Ovary (tissue), 9 donors: ENCODE measurements around the gene CAPN6. TPM values are rescaled to one million over a fixed set of nuclear protein-coding genes. Genes with fewer than 3 reads are reported as not detected.

ENCODE experiments used
- DNase-seq, 5 donors: peaks; one replicate each; pipeline ENCODE4 v3.0.0-alpha.2; 2019 to 2020
- H3K27ac ChIP-seq, 2 donors: fragments of 200-600 bp; one replicate each; pipeline versions ENCODE4 v1.5.1 to v1.8.0; 2019 to 2022
- H3K27me3 ChIP-seq: fragments of 200-600 bp; one replicate; pipeline ENCODE4 v1.8.0; 2022
- H3K36me3 ChIP-seq: fragments of 200-600 bp; sonication (generic); one replicate; pipeline ENCODE4 v1.5.1; 2019
- H3K4me1 ChIP-seq: one replicate; pipeline ENCODE4 v1.8.1; 2013; ENCODE audit warnings: mild to moderate bottlenecking, moderate library complexity; ENCODE audit not compliant: insufficient read depth
- H3K4me3 ChIP-seq: fragments of 200-600 bp; sonication (generic); one replicate; pipeline ENCODE4 v1.5.1; 2017
- H3K9me3 ChIP-seq, 2 donors: fragments of 200-600 bp in 1 of 2; sonication (generic) in 1 of 2; one replicate each; pipeline versions ENCODE4 v1.5.1 to v1.8.1; 2013 to 2019; ENCODE audit warnings: mild to moderate bottlenecking in 1 of 2, moderate library complexity in 1 of 2
- EP300 ChIP-seq: sonication (generic); formaldehyde crosslinking; IDR thresholded peaks from one replicate; pipeline ENCODE4 v1.6.1; 2017; ENCODE audit warnings: antibody characterized with exemption
- POLR2A ChIP-seq: fragments of 450-650 bp; IDR thresholded peaks from one replicate; pipeline ENCODE4 v1.6.1; 2017; ENCODE audit warnings: antibody characterized with exemption, mild to moderate bottlenecking, moderate library complexity
- WGBS, 3 donors: extraction: QIAGEN DNeasy Blood & Tissue Kit in 1 of 3; methylation state at CpG; one replicate each; pipeline versions ENCODE4 v1.1.5 to v1.1.7; 2013 to 2017; 5-methylcytosine and 5-hydroxymethylcytosine counted together
- intact Hi-C, 4 donors: fragments of 100-400 bp; cut with DNase I; formaldehyde crosslinking; loops; one replicate each; pipeline versions ENCODE4 v1.11.0 to v1.15.1; 2022 to 2023
- polyA plus RNA-seq, 2 donors: library from polyadenylated mRNA; stranded (reverse); fragments of 200-250 nt in 1 of 2; fragments of 350-450 nt in 1 of 2; fragmentation: Illumina TruSeq in 1 of 2; extraction: RNeasy Lipid Tissue Mini Kit (QIAGEN cat#74804) in 1 of 2; gene quantifications; one replicate each; pipeline ENCODE4 v1.2.3, GENCODE V29; 2013 to 2014
- total RNA-seq, 7 donors: library from RNA; depleted of rRNA in 2 of 7; stranded (reverse); fragments of >200 nt in 2 of 7; fragmentation: NEBNext Ultra II Directional in 3 of 7; extraction: Animal tissue kit (Norgen Biotek cat#: 25700) in 3 of 7; gene quantifications; one replicate each; pipeline versions ENCODE4 v1.1.0 to v1.2.4, GENCODE V29; 2016 to 2023
- TF ChIP-seq, protein P1 (sequence below), 3 donors: fragments of 450-650 bp in 2 of 3; fragments of 200-600 bp in 1 of 3; IDR thresholded peaks; one replicate each; pipeline versions ENCODE4 v1.5.1 to v1.8.0; 2016 to 2022; ENCODE audit warnings: antibody characterized with exemption in 3 of 3, mild to moderate bottlenecking in 1 of 3
- donor health status: DM: no; HTN: no; CAD: no; lungs with moderate emphysema.
- donor health status: DM: no; HTN: no; CAD: no.
- donor health status: Bipolar disorder and iron deficiency.
- donor health status: DM: yes; HTN: yes; CAD: no.
- donor health status: DM: no; HTN: no; CAD: no.
- donor health status: DM: yes; HTN: yes; CAD: no.

The CAPN6 gene
- total and polyA plus RNA-seq, 9 donors: 1.4 to 13.5 (median 2.1) TPM

DNA sequence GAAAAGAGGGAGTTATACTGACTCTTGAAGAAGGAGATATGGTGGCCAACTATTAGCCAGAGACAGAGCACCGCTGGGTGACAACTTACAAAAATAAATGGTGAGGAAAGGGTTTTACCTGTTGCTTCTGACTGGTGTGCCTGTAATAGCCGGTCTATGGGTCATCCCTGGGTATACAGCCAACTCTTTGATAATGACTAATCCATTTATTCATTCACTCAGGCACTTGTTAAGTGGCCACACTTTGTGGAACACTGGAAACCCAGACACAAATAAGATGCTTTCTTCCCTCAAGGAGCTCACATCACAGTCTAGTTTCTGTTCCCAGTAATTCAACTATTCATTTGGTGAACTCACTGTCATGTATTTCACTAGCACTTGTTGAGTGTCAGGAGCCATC, 13.2 kb upstream of the CAPN6 start:
- intact Hi-C loops: no loop called here
- H3K9me3 ChIP-seq: no peaks in the 10 kb centered on the region

DNA sequence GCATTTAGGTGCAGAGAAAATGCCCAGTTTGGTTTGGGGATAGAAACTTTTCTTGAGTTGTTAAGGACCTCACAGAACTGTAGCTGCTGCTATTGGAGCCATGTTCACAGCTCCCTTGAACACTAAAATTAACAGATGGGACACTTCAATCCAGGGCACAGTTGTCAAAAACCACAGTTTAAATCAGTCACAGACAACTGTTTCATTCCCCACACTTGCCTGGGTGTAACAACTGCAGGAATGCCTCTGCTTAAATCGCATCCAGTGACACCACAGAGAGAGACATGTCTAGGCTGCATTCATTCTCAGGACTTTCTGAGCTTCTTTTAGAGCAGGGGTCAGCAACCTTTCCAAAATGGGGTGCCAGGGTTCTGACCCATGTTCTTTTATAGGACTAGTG, 12.7 kb upstream of the CAPN6 start:
- Histone ChIP-seq H3K36me3 (no peaks in the 10 kb centered on the region), H3K4me1 (no peaks in the 10 kb centered on the region), H3K9me3 (no peaks in the 10 kb centered on the region), H3K4me3 (no peak overlapping the region), H3K27ac (no peak overlapping the region), H3K27me3 (no peaks in the 10 kb centered on the region)
- intact Hi-C loops: no loop called here
- WGBS, 3 donors: 73 to 79% (median 78%) methylated on average over 1 of the region's 1 CpG
- no peak for TF ChIP-seq POLR2A
- TF ChIP-seq EP300: no peak
- TF ChIP-seq, protein P1, sequence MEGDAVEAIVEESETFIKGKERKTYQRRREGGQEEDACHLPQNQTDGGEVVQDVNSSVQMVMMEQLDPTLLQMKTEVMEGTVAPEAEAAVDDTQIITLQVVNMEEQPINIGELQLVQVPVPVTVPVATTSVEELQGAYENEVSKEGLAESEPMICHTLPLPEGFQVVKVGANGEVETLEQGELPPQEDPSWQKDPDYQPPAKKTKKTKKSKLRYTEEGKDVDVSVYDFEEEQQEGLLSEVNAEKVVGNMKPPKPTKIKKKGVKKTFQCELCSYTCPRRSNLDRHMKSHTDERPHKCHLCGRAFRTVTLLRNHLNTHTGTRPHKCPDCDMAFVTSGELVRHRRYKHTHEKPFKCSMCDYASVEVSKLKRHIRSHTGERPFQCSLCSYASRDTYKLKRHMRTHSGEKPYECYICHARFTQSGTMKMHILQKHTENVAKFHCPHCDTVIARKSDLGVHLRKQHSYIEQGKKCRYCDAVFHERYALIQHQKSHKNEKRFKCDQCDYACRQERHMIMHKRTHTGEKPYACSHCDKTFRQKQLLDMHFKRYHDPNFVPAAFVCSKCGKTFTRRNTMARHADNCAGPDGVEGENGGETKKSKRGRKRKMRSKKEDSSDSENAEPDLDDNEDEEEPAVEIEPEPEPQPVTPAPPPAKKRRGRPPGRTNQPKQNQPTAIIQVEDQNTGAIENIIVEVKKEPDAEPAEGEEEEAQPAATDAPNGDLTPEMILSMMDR (IDR thresholded peaks at IDR 0.05): no peak
- no peak for DNase-seq

More for the DNA sequence above, 13.2 kb upstream of the CAPN6 start:
- no peak for TF ChIP-seq EP300
- no peak for TF ChIP-seq POLR2A
- TF ChIP-seq, protein P1 (IDR thresholded peaks at IDR 0.05): no peak
- WGBS, 3 donors: 66 to 73% (median 68%) methylated on average over 2 of the region's 2 CpGs
- DNase-seq: no peak
- no peak overlapping the region for H3K27ac ChIP-seq
- no peak overlapping the region for H3K4me3 ChIP-seq
- no peaks in the 10 kb centered on the region for H3K27me3 ChIP-seq
- no peaks in the 10 kb centered on the region for H3K36me3 ChIP-seq
- H3K4me1 ChIP-seq: no peaks in the 10 kb centered on the region

DNA sequence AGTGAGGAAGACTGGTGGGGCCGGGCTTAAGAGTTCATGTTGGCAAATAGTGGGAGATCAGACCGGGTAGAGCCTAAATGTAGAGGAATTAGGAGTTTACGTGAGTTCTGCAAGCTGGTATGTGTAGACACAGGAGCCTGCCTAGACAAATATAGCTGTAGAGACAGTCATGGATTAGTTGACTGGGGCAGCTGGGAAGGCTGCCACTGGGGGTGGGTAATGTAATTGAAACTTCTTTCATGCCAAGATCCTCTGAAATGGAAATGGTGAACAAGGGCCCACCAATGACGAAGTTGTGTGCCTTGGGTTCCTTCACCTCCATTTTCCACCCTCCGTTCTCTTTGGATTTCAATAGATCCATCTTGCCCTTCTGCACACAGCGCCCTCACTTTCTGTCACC, 11.9 kb upstream of the CAPN6 start:
- Histone ChIP-seq H3K4me1 (no peaks in the 10 kb centered on the region), H3K27ac (no peak overlapping the region), H3K36me3 (no peaks in the 10 kb centered on the region), H3K4me3 (no peak overlapping the region), H3K9me3 (no peaks in the 10 kb centered on the region), H3K27me3 (no peaks in the 10 kb centered on the region)
- 69 to 73% (median 72%) methylated on average over 6 of the region's 6 CpGs for WGBS, 3 donors
- TF ChIP-seq POLR2A: no peak
- TF ChIP-seq, protein P1 (IDR thresholded peaks at IDR 0.05): no peak
- TF ChIP-seq EP300: no peak
- intact Hi-C loops: no loop called here
- no peak for DNase-seq

DNA sequence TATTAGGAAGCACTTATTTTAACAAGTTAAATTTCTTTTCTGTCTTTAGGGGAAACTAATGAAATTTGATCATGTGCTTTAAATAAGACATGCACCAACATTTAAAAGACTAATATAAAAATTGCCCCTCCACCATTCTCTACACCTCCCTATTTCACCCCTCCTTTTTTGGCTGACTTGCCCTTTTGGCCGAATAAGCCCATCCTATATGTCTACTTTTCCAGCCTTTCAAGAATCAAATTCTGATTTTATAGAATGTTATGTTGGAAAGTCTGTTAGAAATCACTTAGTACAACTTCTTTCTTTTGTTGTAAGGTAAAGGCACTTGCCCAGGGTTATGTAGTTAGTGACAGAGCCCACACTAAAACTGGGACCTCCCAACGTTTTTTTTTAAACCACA, 1.8 kb downstream of the CAPN6 start:
- no peak overlapping the region for H3K27ac ChIP-seq
- no peak overlapping the region for H3K4me3 ChIP-seq
- WGBS, 3 donors: 21 to 29% (median 29%) methylated on average over 2 of the region's 2 CpGs
- TF ChIP-seq POLR2A (no peak), EP300 (no peak)
- TF ChIP-seq, protein P1 (IDR thresholded peaks at IDR 0.05): no peak
- H3K27me3 ChIP-seq: no peaks in the 10 kb centered on the region
- H3K36me3 ChIP-seq: no peaks in the 10 kb centered on the region
- no peak for DNase-seq
- no peaks in the 10 kb centered on the region for H3K4me1 ChIP-seq
- no peaks in the 10 kb centered on the region for H3K9me3 ChIP-seq
- intact Hi-C loops: loop anchor here in 1 of 4 donors (5.0 kb wide), 1 partner anchor 339 kb away; no protein-coding TSS in a partner anchor
